Measurements from ENCODE around the gene MACROD1.

GRCh38 chr11:64117763-64118459 is 48.0 kb downstream of the MACROD1 start:
- TF ChIP-seq CTCF (IDR thresholded peaks at IDR 0.05), result no peak
- TF ChIP-seq ZFX (IDR thresholded peaks at IDR 0.05; ENCODE audit: borderline replicate concordance), result no peak
